ENCODE measurements around the gene NXT1. TPM values are rescaled to one million over a fixed set of nuclear protein-coding genes. Genes with fewer than 3 reads are reported as not detected.

Gene NXT1
- total and polyA plus RNA-seq, 2 donors (not counting 1 experiment from before 2014, with no cell fraction given) = 21.4 to 147 TPM

DNA sequence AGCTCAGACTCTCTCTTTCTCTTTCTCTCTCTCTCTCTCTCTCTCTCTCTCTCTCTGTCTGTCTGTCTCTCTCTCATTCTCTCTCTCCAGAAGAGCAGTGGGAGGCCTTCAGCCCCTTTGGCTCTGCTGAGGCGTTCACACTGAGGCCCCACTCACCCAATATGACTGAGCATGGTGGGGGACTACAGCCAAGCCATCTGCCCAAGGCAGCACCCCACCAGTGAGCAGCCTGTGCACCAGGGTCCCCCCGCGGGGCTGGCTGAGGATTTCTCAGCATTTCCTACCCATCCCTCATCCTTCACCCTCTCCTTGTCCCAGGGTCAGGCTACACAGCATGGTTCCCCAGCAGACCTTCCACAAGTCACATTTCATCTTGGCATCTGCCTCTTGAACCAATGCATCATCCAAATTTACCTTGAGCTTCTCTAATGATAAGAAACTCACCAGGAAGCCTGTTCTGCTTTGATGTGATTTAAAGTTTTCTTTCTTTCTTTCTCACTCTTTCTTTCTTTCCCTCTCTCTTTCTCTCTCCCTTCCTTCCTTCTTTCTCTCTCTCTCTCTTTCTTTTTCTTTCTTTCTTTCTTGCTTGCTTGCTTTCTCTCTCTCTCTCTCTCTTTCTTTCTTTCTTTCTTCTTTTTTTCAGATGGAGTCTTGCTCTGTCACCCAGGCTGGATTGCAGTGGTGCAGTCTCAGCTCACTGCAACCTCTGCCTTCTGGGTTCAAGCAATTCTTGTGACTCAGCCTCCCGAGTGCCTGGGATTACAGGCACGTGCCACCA is 47.1 kb upstream of the NXT1 start:
- H3K27me3 ChIP-seq (replicated peaks in 1 of 4; ENCODE audit: control extremely low read depth in 1 of 4, control insufficient read depth in 3 of 4, insufficient read depth in 4 of 4, low read length in 3 of 4) = no peaks in the 10 kb centered on the region
- CTCF ChIA-PET = no interaction called here
- H3K4me1 ChIP-seq (ENCODE audit: control insufficient read depth in 2 of 2, insufficient read depth in 2 of 2, low read length in 2 of 2) = no peaks in the 10 kb centered on the region
- H4K20me1 ChIP-seq (ENCODE audit: control insufficient read depth, insufficient read depth, low read length, poor library complexity, severe bottlenecking) = no peaks in the 10 kb centered on the region
- intact Hi-C loops (cut with micrococcal nuclease) = no loop called here
- Mint-ChIP-seq H3K9me3 (ENCODE audit: insufficient read depth) (no peaks in the 10 kb centered on the region), H3K27me3 (peaks cover 6% of the 10 kb centered on the region), H3K27ac (no peak overlapping the region), H3K4me1 (no peaks in the 10 kb centered on the region), H3K4me3 (no peak overlapping the region)
- no peaks in the 10 kb centered on the region for H3K9me3 ChIP-seq (ENCODE audit: control extremely low read depth in 1 of 3, control insufficient read depth in 2 of 3, insufficient read depth in 1 of 3, low read length in 2 of 3)
- TF ChIP-seq EZH2 (IDR thresholded peaks at IDR 0.05; ENCODE audit: borderline replicate concordance, insufficient read depth, low read depth, low read length, poor library complexity, severe bottlenecking) = no peak
- TF ChIP-seq, protein P1, sequence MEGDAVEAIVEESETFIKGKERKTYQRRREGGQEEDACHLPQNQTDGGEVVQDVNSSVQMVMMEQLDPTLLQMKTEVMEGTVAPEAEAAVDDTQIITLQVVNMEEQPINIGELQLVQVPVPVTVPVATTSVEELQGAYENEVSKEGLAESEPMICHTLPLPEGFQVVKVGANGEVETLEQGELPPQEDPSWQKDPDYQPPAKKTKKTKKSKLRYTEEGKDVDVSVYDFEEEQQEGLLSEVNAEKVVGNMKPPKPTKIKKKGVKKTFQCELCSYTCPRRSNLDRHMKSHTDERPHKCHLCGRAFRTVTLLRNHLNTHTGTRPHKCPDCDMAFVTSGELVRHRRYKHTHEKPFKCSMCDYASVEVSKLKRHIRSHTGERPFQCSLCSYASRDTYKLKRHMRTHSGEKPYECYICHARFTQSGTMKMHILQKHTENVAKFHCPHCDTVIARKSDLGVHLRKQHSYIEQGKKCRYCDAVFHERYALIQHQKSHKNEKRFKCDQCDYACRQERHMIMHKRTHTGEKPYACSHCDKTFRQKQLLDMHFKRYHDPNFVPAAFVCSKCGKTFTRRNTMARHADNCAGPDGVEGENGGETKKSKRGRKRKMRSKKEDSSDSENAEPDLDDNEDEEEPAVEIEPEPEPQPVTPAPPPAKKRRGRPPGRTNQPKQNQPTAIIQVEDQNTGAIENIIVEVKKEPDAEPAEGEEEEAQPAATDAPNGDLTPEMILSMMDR (IDR thresholded peaks at IDR 0.05) = no peak
- H3K4me3 ChIP-seq (ENCODE audit: control extremely low read depth in 1 of 5, extremely low read depth in 1 of 5, insufficient read depth in 1 of 5, low read depth in 2 of 5, low read length in 4 of 5) = no peak overlapping the region
- POLR2A ChIA-PET = no interaction called here
- no peaks in the 10 kb centered on the region for H3K79me2 ChIP-seq (ENCODE audit: control insufficient read depth, insufficient read depth, low read length)
- no peak overlapping the region for H2AFZ ChIP-seq (ENCODE audit: insufficient read depth, low read depth, low read length, poor library complexity, severe bottlenecking)
- WGBS (ENCODE audit: insufficient coverage) = 79% methylated on average over 5 of the region's 5 CpGs
- no peak overlapping the region for H3K4me2 ChIP-seq (replicated peaks; ENCODE audit: low read depth, low read length, poor library complexity, severe bottlenecking)
- no peak overlapping the region for H3K9ac ChIP-seq (ENCODE audit: low read length)
- H3K27ac ChIP-seq (ENCODE audit: low read length in 2 of 2) = no peak overlapping the region
- DNase-seq (no peak), ATAC-seq (ENCODE audit: low read depth) (no peak)
- H3K36me3 ChIP-seq (replicated peaks in 1 of 2; ENCODE audit: control extremely low read depth in 1 of 2, control insufficient read depth in 1 of 2, extremely low read depth in 1 of 2, insufficient read depth in 2 of 2, low read length in 1 of 2) = no peaks in the 10 kb centered on the region

DNA sequence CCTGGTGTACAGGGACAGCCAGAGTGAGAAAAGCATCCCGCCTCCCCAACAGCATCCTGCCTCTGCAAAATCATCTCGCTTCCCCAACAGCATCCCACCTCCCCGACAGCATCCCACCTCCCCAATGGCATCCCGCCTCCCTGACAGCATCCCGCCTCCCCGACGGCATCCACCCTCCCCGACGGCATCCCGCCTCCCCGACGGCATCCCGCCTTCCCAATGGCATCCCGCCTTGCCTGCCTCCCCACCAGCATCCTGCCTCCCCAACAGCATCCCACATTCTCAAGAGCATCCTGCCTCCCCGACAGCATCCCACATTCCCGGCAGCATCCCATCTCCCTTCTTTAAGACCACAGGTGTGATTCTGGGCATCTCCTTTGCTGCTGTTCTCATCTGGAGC is 46.0 kb upstream of the NXT1 start:
- Histone ChIP-seq H3K4me3 (ENCODE audit: control extremely low read depth in 1 of 5, extremely low read depth in 1 of 5, insufficient read depth in 1 of 5, low read depth in 2 of 5, low read length in 4 of 5) (no peak overlapping the region), H3K4me1 (ENCODE audit: control insufficient read depth in 2 of 2, insufficient read depth in 2 of 2, low read length in 2 of 2) (no peaks in the 10 kb centered on the region), H3K4me2 (replicated peaks; ENCODE audit: low read depth, low read length, poor library complexity, severe bottlenecking) (no peak overlapping the region), H3K9me3 (ENCODE audit: control extremely low read depth in 1 of 3, control insufficient read depth in 2 of 3, insufficient read depth in 1 of 3, low read length in 2 of 3) (no peaks in the 10 kb centered on the region), H3K27me3 (replicated peaks in 1 of 4; ENCODE audit: control extremely low read depth in 1 of 4, control insufficient read depth in 3 of 4, insufficient read depth in 4 of 4, low read length in 3 of 4) (no peaks in the 10 kb centered on the region), H2AFZ (ENCODE audit: insufficient read depth, low read depth, low read length, poor library complexity, severe bottlenecking) (no peak overlapping the region), H3K27ac (ENCODE audit: low read length in 2 of 2) (no peak overlapping the region), H4K20me1 (ENCODE audit: control insufficient read depth, insufficient read depth, low read length, poor library complexity, severe bottlenecking) (no peaks in the 10 kb centered on the region), H3K79me2 (ENCODE audit: control insufficient read depth, insufficient read depth, low read length) (no peaks in the 10 kb centered on the region), H3K36me3 (replicated peaks in 1 of 2; ENCODE audit: control extremely low read depth in 1 of 2, control insufficient read depth in 1 of 2, extremely low read depth in 1 of 2, insufficient read depth in 2 of 2, low read length in 1 of 2) (no peaks in the 10 kb centered on the region), H3K9ac (ENCODE audit: low read length) (no peak overlapping the region)
- no peak overlapping the region for H3K4me3 Mint-ChIP-seq
- H3K4me1 Mint-ChIP-seq = no peaks in the 10 kb centered on the region
- POLR2A ChIA-PET = no interaction called here
- DNase-seq = no peak
- H3K27me3 Mint-ChIP-seq = peaks cover 6% of the 10 kb centered on the region
- intact Hi-C loops (cut with micrococcal nuclease) = no loop called here
- no peak overlapping the region for H3K27ac Mint-ChIP-seq
- WGBS (ENCODE audit: insufficient coverage) = 92% methylated on average over 15 of the region's 16 CpGs
- CTCF ChIA-PET = no interaction called here
- TF ChIP-seq, protein P1 (IDR thresholded peaks at IDR 0.05) = no peak
- no peak for TF ChIP-seq EZH2 (IDR thresholded peaks at IDR 0.05; ENCODE audit: borderline replicate concordance, insufficient read depth, low read depth, low read length, poor library complexity, severe bottlenecking)
- ATAC-seq (ENCODE audit: low read depth) = no peak
- H3K9me3 Mint-ChIP-seq (ENCODE audit: insufficient read depth) = no peaks in the 10 kb centered on the region

Measured in B cell (primary cell).